Spleen (tissue), 11 donors: ENCODE data around the gene TCEANC2. TPM values are rescaled to one million over a fixed set of nuclear protein-coding genes. Genes with fewer than 3 reads are reported as not detected.

Experiments
- DNase-seq: peaks from one replicate; pipeline ENCODE4 v3.0.0-alpha.2; 2020
- H3K27ac ChIP-seq, 8 donors: fragments of 200-600 bp; sonication (generic) in 7 of 8; 1 replicate in 4 of 8; 2 replicates in 4 of 8; pipeline versions ENCODE4 v1.5.0 to v1.8.0; 2016 to 2021; ENCODE audit warnings: inconsistent platforms in 4 of 8, mild to moderate bottlenecking in 4 of 8, moderate library complexity in 1 of 8
- H3K27me3 ChIP-seq, 7 donors: fragments of 200-600 bp; sonication (generic) in 6 of 7; replicated peaks in 1 of 7; 1 replicate in 4 of 7; 2 replicates in 3 of 7; pipeline versions ENCODE4 v1.5.0 to v1.8.0; 2016 to 2021; ENCODE audit warnings: inconsistent platforms in 3 of 7, mild to moderate bottlenecking in 1 of 7
- H3K36me3 ChIP-seq, 6 donors: fragments of 200-600 bp; sonication (generic) in 5 of 6; 1 replicate in 4 of 6; 2 replicates in 2 of 6; pipeline versions ENCODE4 v1.5.0 to v1.8.0; 2016 to 2021; ENCODE audit warnings: inconsistent platforms in 2 of 6
- H3K4me1 ChIP-seq, 6 donors: fragments of 200-600 bp; sonication (generic) in 5 of 6; 1 replicate in 3 of 6; 2 replicates in 3 of 6; pipeline versions ENCODE4 v1.5.0 to v1.8.0; 2016 to 2021; ENCODE audit warnings: inconsistent platforms in 3 of 6
- H3K4me3 ChIP-seq, 8 donors: fragments of 200-600 bp; sonication (generic) in 7 of 8; 1 replicate in 4 of 8; 2 replicates in 4 of 8; pipeline versions ENCODE4 v1.5.0 to v1.8.0; 2016 to 2021; ENCODE audit warnings: inconsistent platforms in 4 of 8, mild to moderate bottlenecking in 4 of 8, moderate library complexity in 2 of 8
- H3K9me3 ChIP-seq, 8 donors: fragments of 200-600 bp; sonication (generic) in 7 of 8; 1 replicate in 4 of 8; 2 replicates in 4 of 8; pipeline versions ENCODE4 v1.5.0 to v1.8.0; 2016 to 2021; ENCODE audit warnings: inconsistent platforms in 4 of 8
- CTCF ChIP-seq, 11 experiments: fragments of 200-600 bp in 7 of 11; fragments of 450-650 bp in 4 of 11; sonication (generic) in 4 of 11; IDR thresholded peaks in 8 of 11; conservative IDR thresholded peaks in 3 of 11; 1 replicate in 7 of 11; 2 replicates in 4 of 11; pipeline versions ENCODE4 v1.4.0 to v1.8.0; 2016 to 2021; ENCODE audit warnings: antibody characterized with exemption in 11 of 11, inconsistent platforms in 4 of 11, mild to moderate bottlenecking in 1 of 11
- POLR2A ChIP-seq, 3 donors: fragments of 450-650 bp; IDR thresholded peaks; one replicate each; pipeline ENCODE4 v1.5.1; 2017; ENCODE audit warnings: antibody characterized with exemption in 3 of 3, mild to moderate bottlenecking in 1 of 3
- POLR2AphosphoS5 ChIP-seq, 3 donors: sonication (generic); formaldehyde crosslinking; IDR thresholded peaks; one replicate each; pipeline ENCODE4 v1.5.1; 2017; ENCODE audit warnings: antibody characterized with exemption in 3 of 3
- WGBS, 5 donors: extraction: QIAGEN DNeasy Blood & Tissue Kit in 3 of 5; methylation state at CpG; one replicate each; pipeline versions ENCODE4 v1.1.5 to v1.1.7; 2013 to 2018; 5-methylcytosine and 5-hydroxymethylcytosine counted together
- intact Hi-C: fragments of 100-400 bp; cut with DNase I; formaldehyde crosslinking; loops from one replicate; pipeline ENCODE4 v1.15.0; 2023; ENCODE audit warnings: low total_unique reads
- polyA plus RNA-seq, 3 donors: library from polyadenylated mRNA; stranded (reverse); fragments of 200-250 nt; gene quantifications; one replicate each; pipeline ENCODE4 v1.2.1, GENCODE V29; 2013
- total RNA-seq, 7 donors: library from RNA; depleted of rRNA in 3 of 7; stranded (reverse); fragments of >200 nt in 3 of 7; fragmentation: NEBNext Ultra II Directional in 4 of 7; extraction: Animal tissue kit (Norgen Biotek cat#: 25700) in 4 of 7; gene quantifications; one replicate each; pipeline versions ENCODE4 v1.1.0 to v1.2.1, GENCODE V29; 2016 to 2021
- donor health status: healthy with polysubstance abuse.
- donor health status: DM: no; HTN: no; CAD: no; lungs with moderate emphysema.
- donor health status: DM: no; HTN: no; CAD: no.
- donor health status: Bipolar disorder and iron deficiency.
- donor health status: healthy.
- donor health status: DM: no; HTN: no; CAD: no.
- donor health status: DM: yes; HTN: yes; CAD: no.

TCEANC2 gene
- total and polyA plus RNA-seq, 10 donors, result 1.9 to 12.7 (median 6.4) TPM

GRCh38 chr1:54081306-54082270 is 28.2 kb downstream of the TCEANC2 start:
- intact Hi-C loops, result no loop called here
- 87 to 94% (median 91%) methylated on average over 8 of the region's 8 CpGs for WGBS, 5 donors

GRCh38 chr1:54084794-54085193 is 31.4 kb downstream of the TCEANC2 start:
- H3K27ac ChIP-seq, result no peak overlapping the region

More at GRCh38 chr1:54081306-54082270, 28.2 kb downstream of the TCEANC2 start:
- Histone ChIP-seq H3K36me3 (peaks cover 0 to 21% (median 2%) of the 10 kb centered on the region in 6 donors), H3K27ac (no peak overlapping the region), H3K9me3 (no peaks in the 10 kb centered on the region), H3K4me1 (peaks cover 0 to 11% (median 0%) of the 10 kb centered on the region in 6 donors), H3K27me3 (no peaks in the 10 kb centered on the region), H3K4me3 (no peak overlapping the region)
- peak; percentile 84 for DNase-seq
- no peak for TF ChIP-seq POLR2AphosphoS5 (IDR thresholded peaks at IDR 0.05)
- TF ChIP-seq CTCF (IDR thresholded peaks at IDR 0.05 in 8 of 11, conservative IDR thresholded peaks at IDR 0.05 in 3 of 11), result peak in 10 of 11 experiments; percentile 13 to 80 (median 60)

GRCh38 chr1:54086754-54087153 is 33.3 kb downstream of the TCEANC2 start:
- H3K4me1 ChIP-seq, result no peaks in the 10 kb centered on the region
- no peaks in the 10 kb centered on the region for H3K9me3 ChIP-seq
- no peaks in the 10 kb centered on the region for H3K27me3 ChIP-seq
- H3K36me3 ChIP-seq, result peaks cover 0 to 53% (median 10%) of the 10 kb centered on the region in 6 donors
- no peak overlapping the region for H3K4me3 ChIP-seq
- no peak overlapping the region for H3K27ac ChIP-seq
- intact Hi-C loops, result no loop called here
- no peak for TF ChIP-seq CTCF (IDR thresholded peaks at IDR 0.05 in 8 of 11, conservative IDR thresholded peaks at IDR 0.05 in 3 of 11)
- no peak for TF ChIP-seq POLR2A (IDR thresholded peaks at IDR 0.05)
- no peak for TF ChIP-seq POLR2AphosphoS5 (IDR thresholded peaks at IDR 0.05)
- no peak for DNase-seq
- WGBS, 5 donors, result 91 to 100% (median 95%) methylated on average over 1 of the region's 1 CpG

More at GRCh38 chr1:54084794-54085193, 31.4 kb downstream of the TCEANC2 start:
- TF ChIP-seq CTCF (IDR thresholded peaks at IDR 0.05 in 8 of 11, conservative IDR thresholded peaks at IDR 0.05 in 3 of 11) (no peak), POLR2AphosphoS5 (IDR thresholded peaks at IDR 0.05) (no peak), POLR2A (IDR thresholded peaks at IDR 0.05) (no peak)
- peaks cover 0 to 43% (median 8%) of the 10 kb centered on the region in 6 donors for H3K36me3 ChIP-seq
- intact Hi-C loops, result no loop called here
- H3K4me1 ChIP-seq, result no peaks in the 10 kb centered on the region
- H3K4me3 ChIP-seq, result no peak overlapping the region
- WGBS, 5 donors, result 91 to 100% (median 98%) methylated on average over 2 of the region's 2 CpGs
- no peaks in the 10 kb centered on the region for H3K9me3 ChIP-seq
- DNase-seq, result no peak
- H3K27me3 ChIP-seq, result no peaks in the 10 kb centered on the region

GRCh38 chr1:54088385-54088784 is 35.0 kb downstream of the TCEANC2 start:
- DNase-seq, result no peak
- Histone ChIP-seq H3K4me3 (no peak overlapping the region), H3K9me3 (no peaks in the 10 kb centered on the region), H3K36me3 (peaks cover 0 to 67% (median 10%) of the 10 kb centered on the region in 6 donors), H3K27me3 (no peaks in the 10 kb centered on the region), H3K27ac (no peak overlapping the region), H3K4me1 (no peaks in the 10 kb centered on the region)
- 83 to 94% (median 88%) methylated on average over 5 of the region's 5 CpGs for WGBS, 5 donors
- no peak for TF ChIP-seq POLR2A (IDR thresholded peaks at IDR 0.05)
- TF ChIP-seq POLR2AphosphoS5 (IDR thresholded peaks at IDR 0.05), result no peak
- TF ChIP-seq CTCF (IDR thresholded peaks at IDR 0.05 in 8 of 11, conservative IDR thresholded peaks at IDR 0.05 in 3 of 11), result no peak
- intact Hi-C loops, result no loop called here
